ENCODE data around the gene ITSN1. TPM values are rescaled to one million over a fixed set of nuclear protein-coding genes. Genes with fewer than 3 reads are reported as not detected.

Gene ITSN1
- total and polyA plus RNA-seq, 2 of the 13 experiments (the other 11 are each of a cell fraction or from before 2014, with no cell fraction given) = 26.1 to 33.8 TPM

GRCh38 chr21:33915368-33916199 is 273.3 kb downstream of the ITSN1 start, which contains the start of gene ATP5PO:
Gene ATP5PO, minus strand, starts transcription at chr21:33915804. Its CDS starts 41 bp downstream, at chr21:33915763.
- no peaks in the 10 kb centered on the region for H4K20me1 ChIP-seq (ENCODE audit: insufficient read depth, low read length)
- H3K27ac ChIP-seq (ENCODE audit: extremely low read length, insufficient read depth, low read length) = peak within 1 kb of the TSS; percentile 73
- peak within 1 kb of the TSS; percentile 90 to 95 (median 94) for H3K4me3 ChIP-seq (replicated peaks in 1 of 3; ENCODE audit: insufficient read depth in 1 of 3, low read depth in 2 of 3, low read length in 3 of 3)
- TSS peak; percentile 80 for BruUV-seq (replicated peaks)
- WGBS (ENCODE audit: low lambda C conversion rate) = 3% methylated on average over 21 of the region's 45 CpGs
- POLR2A ChIA-PET = no interaction called here
- peak within 1 kb of the TSS; percentile 91 for H3K4me2 ChIP-seq (ENCODE audit: low read depth, low read length)
- in situ Hi-C loops (cut with HindIII; ENCODE audit: extremely low pct_ligation_motif_present, low pct_unique_long_range_greater_than_20kb) = no loop called here
- H3K9ac ChIP-seq (ENCODE audit: insufficient read depth, low read depth, low read length) = peak within 1 kb of the TSS; percentile 92
- intact Hi-C loops (cut with micrococcal nuclease; ENCODE audit: unreplicated experiment) = no loop called here
- FAIRE-seq (peak; percentile 83), DNase-seq (ENCODE audit: low spot score) (peak; percentile 94), ATAC-seq (peak; percentile 100)
- H3K9me3 ChIP-seq (ENCODE audit: low read length) = no peaks in the 10 kb centered on the region
- H3K4me1 ChIP-seq (ENCODE audit: insufficient read depth, low read length) = peaks cover 45% of the 10 kb centered on the region
- peaks cover 0 to 22% of the 10 kb centered on the region in 2 experiments; a peak in 4 of 5 replicates for H3K36me3 ChIP-seq (replicated peaks in 1 of 2; ENCODE audit: control insufficient read depth in 1 of 2, insufficient read depth in 2 of 2, low read length in 2 of 2)
- CTCF ChIA-PET (ENCODE audit: low intra/inter-chr PET ratio, low total read pairs) = interaction anchor here (1.5 kb wide), 1 partner anchor 432 kb away, joined by 3 read pairs; no protein-coding TSS in a partner anchor
- peaks cover 23% of the 10 kb centered on the region for H3K79me2 ChIP-seq (ENCODE audit: insufficient read depth, low read length)
- no peaks in the 10 kb centered on the region; a peak in 1 of 5 replicates for H3K27me3 ChIP-seq (ENCODE audit: control insufficient read depth in 1 of 2, insufficient read depth in 2 of 2, low read length in 2 of 2)
- peak within 1 kb of the TSS; percentile 87 for H2AFZ ChIP-seq (ENCODE audit: low read length)
- no peak for TF ChIP-seq NR3C1 (CRISPR knock-in tag; IDR thresholded peaks at IDR 0.05)
- TF ChIP-seq, protein P1, sequence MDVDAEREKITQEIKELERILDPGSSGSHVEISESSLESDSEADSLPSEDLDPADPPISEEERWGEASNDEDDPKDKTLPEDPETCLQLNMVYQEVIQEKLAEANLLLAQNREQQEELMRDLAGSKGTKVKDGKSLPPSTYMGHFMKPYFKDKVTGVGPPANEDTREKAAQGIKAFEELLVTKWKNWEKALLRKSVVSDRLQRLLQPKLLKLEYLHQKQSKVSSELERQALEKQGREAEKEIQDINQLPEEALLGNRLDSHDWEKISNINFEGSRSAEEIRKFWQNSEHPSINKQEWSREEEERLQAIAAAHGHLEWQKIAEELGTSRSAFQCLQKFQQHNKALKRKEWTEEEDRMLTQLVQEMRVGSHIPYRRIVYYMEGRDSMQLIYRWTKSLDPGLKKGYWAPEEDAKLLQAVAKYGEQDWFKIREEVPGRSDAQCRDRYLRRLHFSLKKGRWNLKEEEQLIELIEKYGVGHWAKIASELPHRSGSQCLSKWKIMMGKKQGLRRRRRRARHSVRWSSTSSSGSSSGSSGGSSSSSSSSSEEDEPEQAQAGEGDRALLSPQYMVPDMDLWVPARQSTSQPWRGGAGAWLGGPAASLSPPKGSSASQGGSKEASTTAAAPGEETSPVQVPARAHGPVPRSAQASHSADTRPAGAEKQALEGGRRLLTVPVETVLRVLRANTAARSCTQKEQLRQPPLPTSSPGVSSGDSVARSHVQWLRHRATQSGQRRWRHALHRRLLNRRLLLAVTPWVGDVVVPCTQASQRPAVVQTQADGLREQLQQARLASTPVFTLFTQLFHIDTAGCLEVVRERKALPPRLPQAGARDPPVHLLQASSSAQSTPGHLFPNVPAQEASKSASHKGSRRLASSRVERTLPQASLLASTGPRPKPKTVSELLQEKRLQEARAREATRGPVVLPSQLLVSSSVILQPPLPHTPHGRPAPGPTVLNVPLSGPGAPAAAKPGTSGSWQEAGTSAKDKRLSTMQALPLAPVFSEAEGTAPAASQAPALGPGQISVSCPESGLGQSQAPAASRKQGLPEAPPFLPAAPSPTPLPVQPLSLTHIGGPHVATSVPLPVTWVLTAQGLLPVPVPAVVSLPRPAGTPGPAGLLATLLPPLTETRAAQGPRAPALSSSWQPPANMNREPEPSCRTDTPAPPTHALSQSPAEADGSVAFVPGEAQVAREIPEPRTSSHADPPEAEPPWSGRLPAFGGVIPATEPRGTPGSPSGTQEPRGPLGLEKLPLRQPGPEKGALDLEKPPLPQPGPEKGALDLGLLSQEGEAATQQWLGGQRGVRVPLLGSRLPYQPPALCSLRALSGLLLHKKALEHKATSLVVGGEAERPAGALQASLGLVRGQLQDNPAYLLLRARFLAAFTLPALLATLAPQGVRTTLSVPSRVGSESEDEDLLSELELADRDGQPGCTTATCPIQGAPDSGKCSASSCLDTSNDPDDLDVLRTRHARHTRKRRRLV (CRISPR knock-in tag; IDR thresholded peaks at IDR 0.05) = no peak
- TF ChIP-seq ZNF484 (CRISPR knock-in tag; IDR thresholded peaks at IDR 0.05; ENCODE audit: borderline replicate concordance, low read depth) = no peak
- TF ChIP-seq ZNF441 (CRISPR knock-in tag; IDR thresholded peaks at IDR 0.05; ENCODE audit: borderline replicate concordance) = 0 out of 2 replicates have a peak, but pooled peaks have one; percentile 13
- TF ChIP-seq, protein P2, sequence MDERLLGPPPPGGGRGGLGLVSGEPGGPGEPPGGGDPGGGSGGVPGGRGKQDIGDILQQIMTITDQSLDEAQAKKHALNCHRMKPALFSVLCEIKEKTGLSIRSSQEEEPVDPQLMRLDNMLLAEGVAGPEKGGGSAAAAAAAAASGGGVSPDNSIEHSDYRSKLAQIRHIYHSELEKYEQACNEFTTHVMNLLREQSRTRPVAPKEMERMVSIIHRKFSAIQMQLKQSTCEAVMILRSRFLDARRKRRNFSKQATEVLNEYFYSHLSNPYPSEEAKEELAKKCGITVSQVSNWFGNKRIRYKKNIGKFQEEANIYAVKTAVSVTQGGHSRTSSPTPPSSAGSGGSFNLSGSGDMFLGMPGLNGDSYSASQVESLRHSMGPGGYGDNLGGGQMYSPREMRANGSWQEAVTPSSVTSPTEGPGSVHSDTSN (CRISPR knock-in tag; IDR thresholded peaks at IDR 0.05) = no peak
- no peak for TF ChIP-seq BRF2 (CRISPR knock-in tag; IDR thresholded peaks at IDR 0.05)
- TF ChIP-seq, protein P3, sequence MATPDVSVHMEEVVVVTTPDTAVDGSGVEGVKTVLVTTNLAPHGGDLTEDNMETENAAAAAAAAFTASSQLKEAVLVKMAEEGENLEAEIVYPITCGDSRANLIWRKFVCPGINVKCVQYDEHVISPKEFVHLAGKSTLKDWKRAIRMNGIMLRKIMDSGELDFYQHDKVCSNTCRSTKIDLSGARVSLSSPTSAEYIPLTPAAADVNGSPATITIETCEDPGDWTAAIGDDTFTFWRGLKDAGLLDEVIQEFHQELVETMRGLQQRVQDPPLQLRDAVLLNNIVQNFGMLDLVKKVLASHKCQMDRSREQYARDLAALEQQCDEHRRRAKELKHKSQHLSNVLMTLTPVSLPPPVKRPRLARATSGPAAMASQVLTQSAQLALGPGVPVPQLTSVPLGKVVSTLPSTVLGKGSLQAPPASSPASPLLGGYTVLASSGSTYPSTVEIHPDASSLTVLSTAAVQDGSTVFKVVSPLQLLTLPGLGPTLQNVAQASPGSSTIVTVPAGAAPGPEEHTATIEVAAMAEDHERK (CRISPR knock-in tag; IDR thresholded peaks at IDR 0.05; ENCODE audit: low read depth) = peak; percentile 97
- TF ChIP-seq HHEX (CRISPR knock-in tag; IDR thresholded peaks at IDR 0.05) = no peak
- TF ChIP-seq, protein P4, sequence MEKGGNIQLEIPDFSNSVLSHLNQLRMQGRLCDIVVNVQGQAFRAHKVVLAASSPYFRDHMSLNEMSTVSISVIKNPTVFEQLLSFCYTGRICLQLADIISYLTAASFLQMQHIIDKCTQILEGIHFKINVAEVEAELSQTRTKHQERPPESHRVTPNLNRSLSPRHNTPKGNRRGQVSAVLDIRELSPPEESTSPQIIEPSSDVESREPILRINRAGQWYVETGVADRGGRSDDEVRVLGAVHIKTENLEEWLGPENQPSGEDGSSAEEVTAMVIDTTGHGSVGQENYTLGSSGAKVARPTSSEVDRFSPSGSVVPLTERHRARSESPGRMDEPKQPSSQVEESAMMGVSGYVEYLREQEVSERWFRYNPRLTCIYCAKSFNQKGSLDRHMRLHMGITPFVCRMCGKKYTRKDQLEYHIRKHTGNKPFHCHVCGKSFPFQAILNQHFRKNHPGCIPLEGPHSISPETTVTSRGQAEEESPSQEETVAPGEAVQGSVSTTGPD (CRISPR knock-in tag; IDR thresholded peaks at IDR 0.05) = no peak
- no peak for TF ChIP-seq JUN (CRISPR knock-in tag; IDR thresholded peaks at IDR 0.05)
- peak; percentile 68 for TF ChIP-seq SRSF1 (optimal IDR thresholded peaks at IDR 0.05; ENCODE audit: low read depth, low read length)
